HCT116 (cell line): Measurements from ENCODE around the gene ELP6. TPM values are rescaled to one million over a fixed set of nuclear protein-coding genes. Genes with fewer than 3 reads are reported as not detected.

Experiments used
- ATAC-seq: fragments of 200-7000 bp; cut with Tn5 transposase; 2 replicates; pipeline ENCODE4 v1.9.1; 2020; ENCODE audit warnings: mild to moderate bottlenecking, moderate library complexity
- BruUV-seq: library from RNA; stranded (reverse); fragments of 400-500 nt; replicated peaks from 2 replicates; lab custom pipeline; 2021; lab: Mats Ljungman, UMichigan
- CTCF ChIA-PET: fragments of 300-600 bp; sonication (Branson Sonifier 250); formaldehyde crosslinking; loops from one replicate; lab custom pipeline; 2021; ENCODE audit warnings: antibody characterized with exemption; lab: Charles Lee
- POLR2A ChIA-PET: fragments of 300-600, 350-600 bp; sonication (Branson Sonifier 250); formaldehyde crosslinking; loops from one replicate; lab custom pipeline; 2021; ENCODE audit warnings: antibody characterized with exemption; lab: Charles Lee
- RAD21 ChIA-PET, 2 experiments: fragments of 300-600 bp; sonication (Branson Sonifier 250); formaldehyde crosslinking; loops; one replicate each; lab custom pipeline; 2023; ENCODE audit warnings: low total read pairs in 2 of 2; ENCODE audit not compliant: uncharacterized antibody in 2 of 2, unreplicated experiment in 2 of 2, low non-redundant PET in 1 of 2; lab: Charles Lee
- DNase-seq: peaks from one replicate; pipeline ENCODE4 v3.0.0-alpha.2; 2010; ENCODE audit warnings: low read depth, low spot score
- H2AFZ ChIP-seq: fragments of 200-600 bp; shearing (Covaris generic), sonication (generic); 2 replicates; pipeline ENCODE4 v1.6.1; 2017; ENCODE audit warnings: low read depth, mixed run types, mixed read lengths, antibody characterized with exemption, low read length; ENCODE audit not compliant: poor library complexity, severe bottlenecking
- H3K27ac ChIP-seq: 2 replicates; pipeline ENCODE4 v1.5.1; 2012; ENCODE audit warnings: low read depth, low read length
- H3K27me3 ChIP-seq: fragments of 200-600 bp; sonication (generic); 2 replicates; pipeline ENCODE4 v1.6.1; 2016; ENCODE audit warnings: mixed run types, low read length, mixed read lengths; ENCODE audit not compliant: insufficient read depth
- H3K36me3 ChIP-seq, 2 experiments: fragments of 200-500 bp in 1 of 2; fragments of 200-600 bp in 1 of 2; sonication (Bioruptor generic) in 1 of 2; sonication (generic) in 1 of 2; 2 replicates each; pipeline versions ENCODE4 v1.5.1 to v1.6.1; 2014 to 2016; ENCODE audit warnings: low read length in 2 of 2, inconsistent platforms in 1 of 2, mixed read lengths in 1 of 2, mixed run types in 1 of 2; ENCODE audit not compliant: insufficient read depth in 2 of 2, control insufficient read depth in 1 of 2
- H3K4me1 ChIP-seq, 2 experiments: fragments of 200-600 bp in 1 of 2; sonication (generic) in 1 of 2; 2 replicates each; pipeline versions ENCODE4 v1.5.1 to v1.6.1; 2012 to 2017; ENCODE audit warnings: low read length in 2 of 2, inconsistent platforms in 1 of 2, mild to moderate bottlenecking in 1 of 2, mixed read lengths in 1 of 2, mixed run types in 1 of 2, moderate library complexity in 1 of 2; ENCODE audit not compliant: insufficient read depth in 2 of 2, control insufficient read depth in 1 of 2
- H3K4me2 ChIP-seq: fragments of 200-600 bp; sonication (generic); 2 replicates; pipeline ENCODE4 v1.6.1; 2017; ENCODE audit warnings: mixed run types, low read length, mixed read lengths
- H3K4me3 ChIP-seq, 2 experiments: fragments of 200-600 bp in 1 of 2; sonication (generic) in 1 of 2; replicated peaks in 1 of 2; 2 replicates each; pipeline ENCODE4 v1.5.1; 2011 to 2016; ENCODE audit warnings: low read length in 2 of 2, control low read depth in 1 of 2, low read depth in 1 of 2, mild to moderate bottlenecking in 1 of 2, mixed read lengths in 1 of 2, mixed run types in 1 of 2
- H3K79me2 ChIP-seq: fragments of 200-600 bp; sonication (generic); 2 replicates; pipeline ENCODE4 v1.6.1; 2017; ENCODE audit warnings: mild to moderate bottlenecking, mixed run types, low read length, moderate library complexity, mixed read lengths; ENCODE audit not compliant: insufficient read depth
- H3K9ac ChIP-seq: fragments of 200-600 bp; sonication (generic); 2 replicates; pipeline ENCODE4 v1.6.1; 2016; ENCODE audit warnings: low read length, mixed read lengths
- H3K9me2 ChIP-seq: fragments of 200-600 bp; sonication (generic), shearing (Covaris generic); 2 replicates; pipeline ENCODE4 v1.6.1; 2017; ENCODE audit warnings: mixed run types, mild to moderate bottlenecking, moderate library complexity; ENCODE audit not compliant: insufficient read depth
- H3K9me3 ChIP-seq, 2 experiments: fragments of 200-500 bp in 1 of 2; fragments of 200-600 bp in 1 of 2; sonication (Bioruptor generic) in 1 of 2; sonication (generic) in 1 of 2; 2 replicates each; pipeline ENCODE4 v1.6.1; 2014 to 2017; ENCODE audit warnings: low read length in 2 of 2, mixed read lengths in 2 of 2, inconsistent platforms in 1 of 2, low read depth in 1 of 2, mild to moderate bottlenecking in 1 of 2, mixed run types in 1 of 2, moderate library complexity in 1 of 2; ENCODE audit not compliant: control insufficient read depth in 1 of 2, insufficient read depth in 1 of 2
- H4K20me1 ChIP-seq: fragments of 200-600 bp; sonication (generic), shearing (Covaris generic); 2 replicates; pipeline ENCODE4 v1.6.1; 2017; ENCODE audit warnings: mixed run types, mild to moderate bottlenecking, moderate library complexity; ENCODE audit not compliant: insufficient read depth
- CBX3 ChIP-seq: IDR thresholded peaks from 2 replicates; pipeline ENCODE4 v1.6.1; 2012; ENCODE audit warnings: low read depth
- EGR1 ChIP-seq: IDR thresholded peaks from 2 replicates; pipeline ENCODE4 v1.6.1; 2012; ENCODE audit warnings: low read depth
- ELF1 ChIP-seq: IDR thresholded peaks from 2 replicates; pipeline ENCODE4 v1.6.1; 2012; ENCODE audit warnings: low read depth, borderline replicate concordance
- EZH2 ChIP-seq: fragments of 200-600 bp; sonication (generic); IDR thresholded peaks from 2 replicates; pipeline ENCODE4 v1.6.1; 2017; ENCODE audit warnings: antibody characterized with exemption, mixed run types
- FOSL1 ChIP-seq: IDR thresholded peaks from 2 replicates; pipeline ENCODE4 v1.6.1; 2012; ENCODE audit warnings: low read depth
- JUND ChIP-seq: IDR thresholded peaks from 2 replicates; pipeline ENCODE4 v1.6.1; 2012
- POLR2AphosphoS5 ChIP-seq: IDR thresholded peaks from 2 replicates; pipeline ENCODE4 v1.6.1; 2011; ENCODE audit warnings: mild to moderate bottlenecking, low read depth, low read length, moderate library complexity
- SIN3A ChIP-seq: IDR thresholded peaks from 2 replicates; pipeline ENCODE4 v1.6.1; 2012; ENCODE audit warnings: low read depth
- SP1 ChIP-seq: IDR thresholded peaks from 2 replicates; pipeline ENCODE4 v1.6.1; 2012; ENCODE audit warnings: low read depth
- SRF ChIP-seq: IDR thresholded peaks from 2 replicates; pipeline ENCODE4 v1.6.1; 2012; ENCODE audit warnings: low read depth
- ZNF274 ChIP-seq: fragments of 200-500 bp; sonication (Bioruptor generic); IDR thresholded peaks from 2 replicates; pipeline ENCODE4 v1.6.1; 2014; ENCODE audit warnings: mild to moderate bottlenecking, low read depth, low read length, inconsistent platforms
- intact Hi-C: fragments of 100-400 bp; cut with micrococcal nuclease; formaldehyde crosslinking; loops from 2 replicates; pipeline ENCODE4 v1.10.0; 2022
- total RNA-seq: library from RNA; stranded (reverse); gene quantifications from one replicate; pipeline ENCODE4 v1.2.1, GENCODE V29; 2021; ENCODE audit not compliant: unreplicated experiment
- TF ChIP-seq, protein P1 (sequence below): IDR thresholded peaks from 2 replicates; pipeline ENCODE4 v1.6.1; 2012; ENCODE audit warnings: low read depth
- TF ChIP-seq, protein P2 (sequence below): IDR thresholded peaks from 2 replicates; pipeline ENCODE4 v1.6.1; 2012
- TF ChIP-seq, protein P3 (sequence below): IDR thresholded peaks from 2 replicates; pipeline ENCODE4 v1.6.1; 2011; ENCODE audit warnings: mild to moderate bottlenecking, low read length, moderate library complexity; ENCODE audit not compliant: insufficient replicate concordance; ENCODE audit errors: extremely low read depth

ELP6 gene
- total RNA-seq, 1 experiment from 2014 or later = 38.8 TPM

DNA sequence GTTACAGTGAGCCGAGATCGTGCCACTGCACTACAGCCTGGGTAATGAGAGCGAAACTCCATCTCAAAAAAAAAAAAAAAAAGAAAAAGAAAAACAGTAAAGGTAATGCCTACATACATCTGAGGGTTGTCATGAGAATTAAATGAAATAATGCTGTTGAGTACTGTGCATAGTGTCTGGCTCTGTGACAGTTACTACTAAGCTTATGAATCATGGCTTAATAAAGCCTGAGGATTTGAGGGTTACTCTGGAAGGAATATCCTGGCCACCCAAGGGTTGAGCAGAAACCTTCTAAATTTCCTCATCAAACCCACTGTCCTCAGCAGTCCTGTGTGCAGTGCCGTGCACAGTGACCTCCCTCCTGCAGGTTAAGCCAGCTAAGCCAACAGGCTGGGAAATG, 26.8 kb upstream of the ELP6 start:
- POLR2A ChIA-PET = no interaction called here
- CTCF ChIA-PET = no interaction called here
- no peak for DNase-seq
- Histone ChIP-seq H3K36me3 (no peaks in the 10 kb centered on the region), H3K4me2 (no peak overlapping the region), H3K27me3 (no peaks in the 10 kb centered on the region), H3K4me3 (no peak overlapping the region), H2AFZ (no peak overlapping the region), H3K4me1 (no peaks in the 10 kb centered on the region), H3K9ac (no peak overlapping the region), H3K79me2 (no peaks in the 10 kb centered on the region), H3K27ac (no peak overlapping the region), H3K9me2 (no peaks in the 10 kb centered on the region), H4K20me1 (no peaks in the 10 kb centered on the region), H3K9me3 (no peaks in the 10 kb centered on the region)
- intact Hi-C loops = no loop called here
- RAD21 ChIA-PET = no interaction called here
- TF ChIP-seq SP1 (no peak), FOSL1 (no peak), EZH2 (no peak)
- no TSS peak for BruUV-seq
- ATAC-seq = no peak

DNA sequence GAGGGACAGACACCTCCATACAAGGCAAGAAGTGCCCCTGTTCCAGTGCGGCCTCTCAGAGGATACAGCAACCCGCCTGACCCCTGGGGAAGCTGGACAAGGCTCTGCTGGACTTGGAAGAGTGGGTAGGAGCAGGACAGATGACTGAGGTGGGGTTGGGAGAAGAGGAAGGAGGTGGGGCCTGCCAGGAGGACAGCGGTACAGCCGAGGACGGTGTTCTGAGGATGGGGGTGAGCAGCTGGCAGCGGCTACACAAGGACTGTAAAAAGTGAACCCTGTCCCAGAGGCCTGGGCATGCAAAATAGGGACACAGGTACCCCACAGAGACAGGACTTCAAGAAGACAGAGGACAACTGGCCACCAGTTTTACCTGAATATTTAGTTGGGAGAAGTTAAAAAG, 23.5 kb upstream of the ELP6 start:
- Histone ChIP-seq H3K27ac (no peak overlapping the region), H3K79me2 (no peaks in the 10 kb centered on the region), H3K4me1 (no peaks in the 10 kb centered on the region), H3K4me3 (no peak overlapping the region), H3K27me3 (no peaks in the 10 kb centered on the region), H2AFZ (no peak overlapping the region), H3K36me3 (no peaks in the 10 kb centered on the region), H4K20me1 (no peaks in the 10 kb centered on the region), H3K9ac (no peak overlapping the region), H3K9me3 (no peaks in the 10 kb centered on the region), H3K4me2 (no peak overlapping the region), H3K9me2 (no peaks in the 10 kb centered on the region)
- ChIA-PET CTCF (no interaction called here), POLR2A (no interaction called here), RAD21 (no interaction called here)
- DNase-seq (no peak), ATAC-seq (no peak)
- TF ChIP-seq ELF1 = no peak
- no peak for TF ChIP-seq SRF
- no peak for TF ChIP-seq EGR1
- TF ChIP-seq JUND = no peak
- TF ChIP-seq SIN3A = no peak
- no peak for TF ChIP-seq ZNF274
- TF ChIP-seq, protein P1, sequence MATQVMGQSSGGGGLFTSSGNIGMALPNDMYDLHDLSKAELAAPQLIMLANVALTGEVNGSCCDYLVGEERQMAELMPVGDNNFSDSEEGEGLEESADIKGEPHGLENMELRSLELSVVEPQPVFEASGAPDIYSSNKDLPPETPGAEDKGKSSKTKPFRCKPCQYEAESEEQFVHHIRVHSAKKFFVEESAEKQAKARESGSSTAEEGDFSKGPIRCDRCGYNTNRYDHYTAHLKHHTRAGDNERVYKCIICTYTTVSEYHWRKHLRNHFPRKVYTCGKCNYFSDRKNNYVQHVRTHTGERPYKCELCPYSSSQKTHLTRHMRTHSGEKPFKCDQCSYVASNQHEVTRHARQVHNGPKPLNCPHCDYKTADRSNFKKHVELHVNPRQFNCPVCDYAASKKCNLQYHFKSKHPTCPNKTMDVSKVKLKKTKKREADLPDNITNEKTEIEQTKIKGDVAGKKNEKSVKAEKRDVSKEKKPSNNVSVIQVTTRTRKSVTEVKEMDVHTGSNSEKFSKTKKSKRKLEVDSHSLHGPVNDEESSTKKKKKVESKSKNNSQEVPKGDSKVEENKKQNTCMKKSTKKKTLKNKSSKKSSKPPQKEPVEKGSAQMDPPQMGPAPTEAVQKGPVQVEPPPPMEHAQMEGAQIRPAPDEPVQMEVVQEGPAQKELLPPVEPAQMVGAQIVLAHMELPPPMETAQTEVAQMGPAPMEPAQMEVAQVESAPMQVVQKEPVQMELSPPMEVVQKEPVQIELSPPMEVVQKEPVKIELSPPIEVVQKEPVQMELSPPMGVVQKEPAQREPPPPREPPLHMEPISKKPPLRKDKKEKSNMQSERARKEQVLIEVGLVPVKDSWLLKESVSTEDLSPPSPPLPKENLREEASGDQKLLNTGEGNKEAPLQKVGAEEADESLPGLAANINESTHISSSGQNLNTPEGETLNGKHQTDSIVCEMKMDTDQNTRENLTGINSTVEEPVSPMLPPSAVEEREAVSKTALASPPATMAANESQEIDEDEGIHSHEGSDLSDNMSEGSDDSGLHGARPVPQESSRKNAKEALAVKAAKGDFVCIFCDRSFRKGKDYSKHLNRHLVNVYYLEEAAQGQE = no peak
- TF ChIP-seq CBX3 = no peak
- no peak for TF ChIP-seq POLR2AphosphoS5
- TF ChIP-seq, protein P2, sequence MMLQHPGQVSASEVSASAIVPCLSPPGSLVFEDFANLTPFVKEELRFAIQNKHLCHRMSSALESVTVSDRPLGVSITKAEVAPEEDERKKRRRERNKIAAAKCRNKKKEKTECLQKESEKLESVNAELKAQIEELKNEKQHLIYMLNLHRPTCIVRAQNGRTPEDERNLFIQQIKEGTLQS = no peak
- TF ChIP-seq, protein P3, sequence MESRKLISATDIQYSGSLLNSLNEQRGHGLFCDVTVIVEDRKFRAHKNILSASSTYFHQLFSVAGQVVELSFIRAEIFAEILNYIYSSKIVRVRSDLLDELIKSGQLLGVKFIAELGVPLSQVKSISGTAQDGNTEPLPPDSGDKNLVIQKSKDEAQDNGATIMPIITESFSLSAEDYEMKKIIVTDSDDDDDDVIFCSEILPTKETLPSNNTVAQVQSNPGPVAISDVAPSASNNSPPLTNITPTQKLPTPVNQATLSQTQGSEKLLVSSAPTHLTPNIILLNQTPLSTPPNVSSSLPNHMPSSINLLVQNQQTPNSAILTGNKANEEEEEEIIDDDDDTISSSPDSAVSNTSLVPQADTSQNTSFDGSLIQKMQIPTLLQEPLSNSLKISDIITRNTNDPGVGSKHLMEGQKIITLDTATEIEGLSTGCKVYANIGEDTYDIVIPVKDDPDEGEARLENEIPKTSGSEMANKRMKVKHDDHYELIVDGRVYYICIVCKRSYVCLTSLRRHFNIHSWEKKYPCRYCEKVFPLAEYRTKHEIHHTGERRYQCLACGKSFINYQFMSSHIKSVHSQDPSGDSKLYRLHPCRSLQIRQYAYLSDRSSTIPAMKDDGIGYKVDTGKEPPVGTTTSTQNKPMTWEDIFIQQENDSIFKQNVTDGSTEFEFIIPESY = no peak
- intact Hi-C loops = no loop called here
- BruUV-seq = no TSS peak
